ENCODE results near the gene AATK. TPM values are rescaled to one million over a fixed set of nuclear protein-coding genes. Genes with fewer than 3 reads are reported as not detected.

The AATK gene
- total and polyA plus RNA-seq, 2 of the 13 experiments (the other 11 are each of a cell fraction or from before 2014, with no cell fraction given): 2.9 to 8.4 TPM

GRCh38 chr17:81200201-81200600 lies 34.2 kb upstream of the AATK start:
- no TSS peak for BruUV-seq (replicated peaks)
- Histone ChIP-seq H3K4me2 (ENCODE audit: low read depth, low read length) (no peak overlapping the region), H4K20me1 (ENCODE audit: insufficient read depth, low read length) (no peaks in the 10 kb centered on the region; the same call in 1 of the 2 replicates), H3K79me2 (ENCODE audit: insufficient read depth, low read length) (no peaks in the 10 kb centered on the region), H2AFZ (ENCODE audit: low read length) (no peak overlapping the region), H3K4me3 (replicated peaks in 1 of 3; ENCODE audit: insufficient read depth in 1 of 3, low read depth in 2 of 3, low read length in 3 of 3) (no peak overlapping the region), H3K4me1 (ENCODE audit: insufficient read depth, low read length) (no peaks in the 10 kb centered on the region), H3K27me3 (ENCODE audit: control insufficient read depth in 1 of 2, insufficient read depth in 2 of 2, low read length in 2 of 2) (no peaks in the 10 kb centered on the region), H3K9me3 (ENCODE audit: low read length) (no peaks in the 10 kb centered on the region), H3K27ac (ENCODE audit: extremely low read length, insufficient read depth, low read length) (no peak overlapping the region), H3K9ac (ENCODE audit: insufficient read depth, low read depth, low read length) (no peak overlapping the region), H3K36me3 (replicated peaks in 1 of 2; ENCODE audit: control insufficient read depth in 1 of 2, insufficient read depth in 2 of 2, low read length in 2 of 2) (peaks cover 18 to 51% of the 10 kb centered on the region in 2 experiments; a peak in 4 of 5 replicates)
- DNase-seq (ENCODE audit: low spot score): no peak
- in situ Hi-C loops (cut with HindIII; ENCODE audit: extremely low pct_ligation_motif_present, low pct_unique_long_range_greater_than_20kb) (no loop called here), intact Hi-C loops (cut with micrococcal nuclease; ENCODE audit: unreplicated experiment) (loop anchor here (5.0 kb wide), 1 partner anchor 58 kb away; no protein-coding TSS in a partner anchor)
- TF ChIP-seq PCBP1 (IDR thresholded peaks at IDR 0.05; ENCODE audit: borderline replicate concordance, low read depth, low read length) (0 out of 2 replicates have a peak, but pooled peaks have one; percentile 12), ARID2 (CRISPR knock-in tag; IDR thresholded peaks at IDR 0.05; ENCODE audit: borderline replicate concordance) (no peak), ZNF547 (CRISPR knock-in tag; IDR thresholded peaks at IDR 0.05) (0 out of 2 replicates have a peak, but pooled peaks have one; percentile 45), ZNF556 (CRISPR knock-in tag; IDR thresholded peaks at IDR 0.05; ENCODE audit: borderline replicate concordance) (no peak)
- no peak for ATAC-seq
- POLR2A ChIA-PET: interaction anchor here (1.3 kb wide), 1 partner anchor 39 kb away, joined by 3 read pairs; the partner anchor contains the start of genes NDUFAF8 and TEPSIN
- 93% methylated on average over 16 of the region's 18 CpGs for WGBS (ENCODE audit: low lambda C conversion rate)
- FAIRE-seq: no peak
- CTCF ChIA-PET (ENCODE audit: low intra/inter-chr PET ratio, low total read pairs): interaction anchor here (1.3 to 1.4 kb wide), 2 partner anchors 58 to 99 kb away, joined by 4 to 20 read pairs; no protein-coding TSS in a partner anchor

GRCh38 chr17:81199482-81199830 lies 33.4 kb upstream of the AATK start:
- no TSS peak for BruUV-seq (replicated peaks)
- in situ Hi-C loops (cut with HindIII; ENCODE audit: extremely low pct_ligation_motif_present, low pct_unique_long_range_greater_than_20kb) (no loop called here), intact Hi-C loops (cut with micrococcal nuclease; ENCODE audit: unreplicated experiment) (no loop called here)
- POLR2A ChIA-PET: no interaction called here
- Histone ChIP-seq H4K20me1 (ENCODE audit: insufficient read depth, low read length) (no peaks in the 10 kb centered on the region; the same call in 1 of the 2 replicates), H3K27me3 (ENCODE audit: control insufficient read depth in 1 of 2, insufficient read depth in 2 of 2, low read length in 2 of 2) (no peaks in the 10 kb centered on the region), H3K4me3 (replicated peaks in 1 of 3; ENCODE audit: insufficient read depth in 1 of 3, low read depth in 2 of 3, low read length in 3 of 3) (no peak overlapping the region), H3K79me2 (ENCODE audit: insufficient read depth, low read length) (no peaks in the 10 kb centered on the region), H3K27ac (ENCODE audit: extremely low read length, insufficient read depth, low read length) (no peak overlapping the region), H3K9me3 (ENCODE audit: low read length) (no peaks in the 10 kb centered on the region), H3K9ac (ENCODE audit: insufficient read depth, low read depth, low read length) (no peak overlapping the region), H3K36me3 (replicated peaks in 1 of 2; ENCODE audit: control insufficient read depth in 1 of 2, insufficient read depth in 2 of 2, low read length in 2 of 2) (peaks cover 17 to 45% of the 10 kb centered on the region in 2 experiments; a peak in 4 of 5 replicates), H2AFZ (ENCODE audit: low read length) (no peak overlapping the region), H3K4me1 (ENCODE audit: insufficient read depth, low read length) (no peaks in the 10 kb centered on the region), H3K4me2 (ENCODE audit: low read depth, low read length) (no peak overlapping the region)
- 89% methylated on average over 5 of the region's 18 CpGs for WGBS (ENCODE audit: low lambda C conversion rate)
- CTCF ChIA-PET (ENCODE audit: low intra/inter-chr PET ratio, low total read pairs): no interaction called here
- no peak for ATAC-seq
- no peak for DNase-seq (ENCODE audit: low spot score)
- no peak for FAIRE-seq
- TF ChIP-seq HNRNPL (IDR thresholded peaks at IDR 0.05; ENCODE audit: low read depth, low read length) (no peak), NRL (CRISPR knock-in tag; IDR thresholded peaks at IDR 0.05; ENCODE audit: borderline replicate concordance) (no peak), DNMT1 (CRISPR knock-in tag; IDR thresholded peaks at IDR 0.05) (0 out of 2 replicates have a peak, but pooled peaks have one; percentile 54), SNAPC4 (CRISPR knock-in tag; IDR thresholded peaks at IDR 0.05) (no peak), GTF2F1 (IDR thresholded peaks at IDR 0.05; ENCODE audit: low read length) (no peak), ETV5 (CRISPR knock-in tag; IDR thresholded peaks at IDR 0.05; ENCODE audit: borderline replicate concordance) (no peak), ZNF710 (CRISPR knock-in tag; IDR thresholded peaks at IDR 0.05; ENCODE audit: borderline replicate concordance) (no peak), ZNF543 (CRISPR knock-in tag; IDR thresholded peaks at IDR 0.05) (no peak)

Measured in HepG2 (cell line).